ENCODE measurements around the gene PIGB. TPM values are rescaled to one million over a fixed set of nuclear protein-coding genes. Genes with fewer than 3 reads are reported as not detected.
A peak's percentile ranks its signal among the peaks of the same experiment; 100 is the strongest.
"Not testable (repeated sequence)": the region's sequence is repeated elsewhere in the genome, so short reads cannot be mapped to it uniquely, and the experiment has no call there.

The PIGB gene
- total RNA-seq, 1 experiment from 2014 or later, result 7.6 TPM

GRCh38 chr15:55288006-55288717 lies 30.9 kb upstream of the PIGB start:
- no peaks in the 10 kb centered on the region for H3K27me3 ChIP-seq
- peak overlapping the region; percentile 80 for H3K4me3 ChIP-seq
- no peak for DNase-seq
- H3K4me1 ChIP-seq, result peaks cover 4% of the 10 kb centered on the region
- no peaks in the 10 kb centered on the region for H3K36me3 ChIP-seq
- no peak overlapping the region for H3K27ac ChIP-seq
- H3K9me3 ChIP-seq (replicated peaks), result no peaks in the 10 kb centered on the region

GRCh38 chr15:55289011-55289745 lies 29.8 kb upstream of the PIGB start:
- Histone ChIP-seq H3K4me1 (peaks cover 4% of the 10 kb centered on the region), H3K4me3 (peak overlapping the region; percentile 80), H3K9me3 (replicated peaks) (no peaks in the 10 kb centered on the region), H3K27me3 (no peaks in the 10 kb centered on the region), H3K36me3 (no peaks in the 10 kb centered on the region), H3K27ac (peak overlapping the region; percentile 70)
- DNase-seq, result peak; percentile 52 to 75

- peaks cover 4% of the 10 kb centered on the region for H3K4me1 ChIP-seq
- H3K4me3 ChIP-seq, result peak within 1 kb of the TSS; percentile 80
- no peaks in the 10 kb centered on the region for H3K27me3 ChIP-seq
- no peaks in the 10 kb centered on the region for H3K9me3 ChIP-seq (replicated peaks)
- peak; percentile 80 to 84 for DNase-seq
- no peaks in the 10 kb centered on the region for H3K36me3 ChIP-seq
- peak within 1 kb of the TSS; percentile 70 for H3K27ac ChIP-seq
Measured at GRCh38 chr15:55289746-55290527, 29.1 kb upstream of the PIGB start, which contains the start of gene RAB27A. Gene RAB27A (minus strand): TSS chr15:55289813. CDS start chr15:55234934, 54,879 bp downstream.

GRCh38 chr15:55290528-55291057 lies 28.4 kb upstream of the PIGB start:
- H3K4me1 ChIP-seq, result peaks cover 4% of the 10 kb centered on the region
- H3K27me3 ChIP-seq, result no peaks in the 10 kb centered on the region
- H3K27ac ChIP-seq, result peak overlapping the region; percentile 70
- H3K36me3 ChIP-seq, result no peaks in the 10 kb centered on the region
- peak; percentile 78 to 89 for DNase-seq
- H3K4me3 ChIP-seq, result peak overlapping the region; percentile 80
- H3K9me3 ChIP-seq (replicated peaks), result no peaks in the 10 kb centered on the region

GRCh38 chr15:55297315-55297714 lies 21.7 kb upstream of the PIGB start:
- Histone ChIP-seq H3K9me3 (replicated peaks) (no peaks in the 10 kb centered on the region), H3K4me1 (no peaks in the 10 kb centered on the region), H3K27me3 (no peaks in the 10 kb centered on the region), H3K36me3 (no peaks in the 10 kb centered on the region), H3K4me3 (no peak overlapping the region), H3K27ac (no peak overlapping the region)
- no peak for DNase-seq

GRCh38 chr15:55302801-55303200 lies 16.2 kb upstream of the PIGB start:
- H3K36me3 ChIP-seq; DNase-seq; H3K27ac ChIP-seq; H3K9me3 ChIP-seq (replicated peaks); H3K4me1 ChIP-seq; H3K27me3 ChIP-seq; H3K4me3 ChIP-seq: not testable (repeated sequence)

GRCh38 chr15:55319537-55320237 lies 665 bp downstream of the PIGB start:
- Histone ChIP-seq H3K4me3 (peak overlapping the region; percentile 82), H3K27ac (peak overlapping the region; percentile 76), H3K4me1 (no peaks in the 10 kb centered on the region), H3K9me3 (replicated peaks) (no peaks in the 10 kb centered on the region), H3K27me3 (no peaks in the 10 kb centered on the region), H3K36me3 (no peaks in the 10 kb centered on the region)
- peak in 1 of 2 experiments; percentile 8 for DNase-seq

GRCh38 chr15:55320238-55320550 lies 1.2 kb downstream of the PIGB start:
- Histone ChIP-seq H3K4me3 (no peak overlapping the region), H3K36me3 (no peaks in the 10 kb centered on the region), H3K4me1 (no peaks in the 10 kb centered on the region), H3K27me3 (no peaks in the 10 kb centered on the region), H3K27ac (no peak overlapping the region), H3K9me3 (replicated peaks) (no peaks in the 10 kb centered on the region)
- no peak for DNase-seq

- no peak for DNase-seq
- no peaks in the 10 kb centered on the region for H3K27me3 ChIP-seq
- H3K36me3 ChIP-seq, result no peaks in the 10 kb centered on the region
- H3K27ac ChIP-seq, result no peak overlapping the region
- H3K4me1 ChIP-seq, result no peaks in the 10 kb centered on the region
- no peaks in the 10 kb centered on the region for H3K9me3 ChIP-seq (replicated peaks)
- H3K4me3 ChIP-seq, result no peak overlapping the region
Measured at GRCh38 chr15:55320963-55321362, 1.9 kb downstream of the PIGB start.

- no peaks in the 10 kb centered on the region for H3K36me3 ChIP-seq
- no peak overlapping the region for H3K27ac ChIP-seq
- H3K4me3 ChIP-seq, result no peak overlapping the region
- H3K27me3 ChIP-seq, result no peaks in the 10 kb centered on the region
- no peak for DNase-seq
- H3K4me1 ChIP-seq, result no peaks in the 10 kb centered on the region
- H3K9me3 ChIP-seq (replicated peaks), result no peaks in the 10 kb centered on the region
Measured at GRCh38 chr15:55322467-55322866, 3.4 kb downstream of the PIGB start.

GRCh38 chr15:55327387-55327786 lies 8.4 kb downstream of the PIGB start:
- no peaks in the 10 kb centered on the region for H3K4me1 ChIP-seq
- no peak for DNase-seq
- H3K36me3 ChIP-seq, result no peaks in the 10 kb centered on the region

GRCh38 chr15:55334371-55334770 lies 15.3 kb downstream of the PIGB start:
- Histone ChIP-seq H3K27ac (no peak overlapping the region), H3K36me3 (no peaks in the 10 kb centered on the region), H3K4me3 (no peak overlapping the region), H3K27me3 (no peaks in the 10 kb centered on the region), H3K4me1 (no peaks in the 10 kb centered on the region), H3K9me3 (replicated peaks) (no peaks in the 10 kb centered on the region)
- no peak for DNase-seq

More at GRCh38 chr15:55327387-55327786, 8.4 kb downstream of the PIGB start:
- Histone ChIP-seq H3K27me3 (no peaks in the 10 kb centered on the region), H3K27ac (no peak overlapping the region), H3K4me3 (no peak overlapping the region), H3K9me3 (replicated peaks) (no peaks in the 10 kb centered on the region)

GRCh38 chr15:55334997-55335396 lies 16.0 kb downstream of the PIGB start:
- Histone ChIP-seq H3K9me3 (replicated peaks) (no peaks in the 10 kb centered on the region), H3K4me1 (no peaks in the 10 kb centered on the region), H3K36me3 (no peaks in the 10 kb centered on the region), H3K27me3 (no peaks in the 10 kb centered on the region), H3K27ac (no peak overlapping the region), H3K4me3 (no peak overlapping the region)
- no peak for DNase-seq

GRCh38 chr15:55337160-55337559 lies 18.1 kb downstream of the PIGB start:
- H3K9me3 ChIP-seq (replicated peaks), result no peaks in the 10 kb centered on the region
- H3K4me1 ChIP-seq, result no peaks in the 10 kb centered on the region
- no peak overlapping the region for H3K4me3 ChIP-seq
- H3K27me3 ChIP-seq, result no peaks in the 10 kb centered on the region
- DNase-seq, result no peak
- H3K36me3 ChIP-seq, result no peaks in the 10 kb centered on the region
- no peak overlapping the region for H3K27ac ChIP-seq

Data from SJCRH30 (cell line).